Activated T-cell treated with anti-CD3 and anti-CD28 coated beads for 48 hours (primary cell): ENCODE data around the gene CREB5.
"Not testable (repeated sequence)": the region's sequence is repeated elsewhere in the genome, so short reads cannot be mapped to it uniquely, and the experiment has no call there.

Experiments
- DNase-seq: peaks from one replicate; pipeline ENCODE4 v3.0.0-alpha.2; 2020; ENCODE audit warnings: low read depth

The CREB5 gene

GRCh38 chr7:28550580-28551186, 138.4 kb downstream of the CREB5 start:
- DNase-seq, result no peak

- DNase-seq, result no peak
These were observed 139.0 kb downstream of the CREB5 start for GRCh38 chr7:28551331-28551730.

- not testable (repeated sequence) for DNase-seq
These were observed 139.4 kb downstream of the CREB5 start for GRCh38 chr7:28551766-28552165.

- no peak for DNase-seq
These were observed 142.6 kb downstream of the CREB5 start for GRCh38 chr7:28554802-28555471.

- no peak for DNase-seq
These were observed 143.7 kb downstream of the CREB5 start for GRCh38 chr7:28556025-28556424.

- DNase-seq, result no peak
These were observed 144.4 kb downstream of the CREB5 start for GRCh38 chr7:28556671-28557070.

GRCh38 chr7:28558236-28558635, 145.9 kb downstream of the CREB5 start:
- no peak for DNase-seq

GRCh38 chr7:28560767-28561166, 148.4 kb downstream of the CREB5 start:
- DNase-seq, result no peak

GRCh38 chr7:28564033-28564432, 151.7 kb downstream of the CREB5 start:
- no peak for DNase-seq

GRCh38 chr7:28564755-28565374, 152.5 kb downstream of the CREB5 start:
- DNase-seq, result no peak

- no peak for DNase-seq
These were observed 153.7 kb downstream of the CREB5 start for GRCh38 chr7:28565980-28566379.

GRCh38 chr7:28570113-28570969, 158.0 kb downstream of the CREB5 start:
- no peak for DNase-seq

GRCh38 chr7:28570970-28571288, 158.6 kb downstream of the CREB5 start:
- DNase-seq, result no peak

GRCh38 chr7:28571405-28571804, 159.1 kb downstream of the CREB5 start:
- no peak for DNase-seq

- no peak for DNase-seq
These were observed 160.2 kb downstream of the CREB5 start for GRCh38 chr7:28572321-28573058.

GRCh38 chr7:28573059-28573553, 160.8 kb downstream of the CREB5 start:
- no peak for DNase-seq

GRCh38 chr7:28573651-28574301, 161.5 kb downstream of the CREB5 start:
- DNase-seq, result no peak

GRCh38 chr7:28575241-28575643, 162.9 kb downstream of the CREB5 start:
- no peak for DNase-seq

- DNase-seq, result no peak
These were observed 164.3 kb downstream of the CREB5 start for GRCh38 chr7:28576656-28577055.

- DNase-seq, result no peak
These were observed 167.3 kb downstream of the CREB5 start for GRCh38 chr7:28579571-28579970.

- DNase-seq, result no peak
These were observed 168.3 kb downstream of the CREB5 start for GRCh38 chr7:28580665-28581064.
